Islet of Langerhans (tissue), 1 donor: ENCODE measurements around the gene GAB3.

Experiments
- FAIRE-seq: peaks from one replicate; lab custom pipeline; 2011; peaks lifted over from hg19 to GRCh38; lab: Jason Lieb, UNC

Gene GAB3

GRCh38 chrX:154751203-154751668 is 359 bp upstream of the GAB3 start:
- no peak for FAIRE-seq

DNA sequence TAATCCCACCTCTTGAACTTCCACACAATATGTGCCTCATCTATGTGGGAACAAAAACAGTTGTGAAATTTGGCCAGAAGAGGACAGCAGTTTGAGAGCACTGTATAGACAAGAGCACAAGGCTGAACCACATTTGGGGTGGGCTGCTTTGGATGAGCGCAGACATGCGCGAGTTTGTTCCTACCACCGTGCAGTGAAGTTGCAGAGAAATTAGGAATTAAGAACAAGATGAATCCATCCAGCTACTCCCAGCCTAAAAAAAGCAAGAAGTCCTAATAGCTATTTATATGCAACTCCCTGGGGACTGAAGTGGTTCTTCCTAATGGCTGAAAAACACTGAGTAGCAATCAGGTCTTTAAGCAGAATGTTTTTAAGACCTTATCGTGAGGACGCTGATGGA is 1.0 kb downstream of the GAB3 start:
- FAIRE-seq: no peak

- peak; percentile 60 for FAIRE-seq
These were observed 2.1 kb downstream of the GAB3 start for GRCh38 chrX:154748712-154749339.

- FAIRE-seq: no peak
These were observed 8.3 kb downstream of the GAB3 start for GRCh38 chrX:154742613-154743012.

GRCh38 chrX:154739952-154740465 is 10.9 kb downstream of the GAB3 start:
- no peak for FAIRE-seq

DNA sequence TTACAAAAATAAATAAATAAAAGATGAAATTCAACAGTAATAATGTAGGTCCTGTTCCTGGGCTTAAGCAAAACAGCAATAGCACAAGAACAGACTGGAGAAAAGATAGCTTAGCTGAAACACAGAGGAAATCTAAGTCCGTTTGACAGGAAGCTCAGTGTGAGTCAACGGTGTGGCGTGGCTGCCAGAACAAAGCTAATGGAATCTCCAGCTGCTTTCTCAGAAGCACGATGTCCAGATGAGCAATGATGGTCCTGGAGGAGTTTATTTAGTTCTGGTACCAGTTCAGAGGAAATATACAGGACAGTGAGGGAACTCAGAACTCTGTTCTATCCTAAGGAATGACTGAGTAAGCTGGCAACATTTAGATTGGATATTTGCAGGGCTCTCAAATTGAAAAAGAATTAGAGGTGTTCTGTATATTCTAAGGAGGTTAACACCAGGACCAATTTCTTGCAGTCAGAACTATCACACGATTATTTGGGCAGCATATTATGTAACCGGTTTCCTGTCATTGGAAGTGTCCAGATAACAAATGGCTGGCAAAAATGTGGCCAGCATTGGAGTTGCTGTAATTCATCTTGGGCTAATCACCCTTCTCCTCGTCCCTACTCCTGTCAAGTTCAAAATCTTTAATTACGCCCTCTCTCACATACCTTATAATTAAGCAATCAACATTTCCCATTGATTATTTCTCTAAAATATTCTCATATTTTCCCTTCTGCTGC is 12.7 kb downstream of the GAB3 start:
- no peak for FAIRE-seq

GRCh38 chrX:154737136-154737535 is 13.7 kb downstream of the GAB3 start:
- no peak for FAIRE-seq

DNA sequence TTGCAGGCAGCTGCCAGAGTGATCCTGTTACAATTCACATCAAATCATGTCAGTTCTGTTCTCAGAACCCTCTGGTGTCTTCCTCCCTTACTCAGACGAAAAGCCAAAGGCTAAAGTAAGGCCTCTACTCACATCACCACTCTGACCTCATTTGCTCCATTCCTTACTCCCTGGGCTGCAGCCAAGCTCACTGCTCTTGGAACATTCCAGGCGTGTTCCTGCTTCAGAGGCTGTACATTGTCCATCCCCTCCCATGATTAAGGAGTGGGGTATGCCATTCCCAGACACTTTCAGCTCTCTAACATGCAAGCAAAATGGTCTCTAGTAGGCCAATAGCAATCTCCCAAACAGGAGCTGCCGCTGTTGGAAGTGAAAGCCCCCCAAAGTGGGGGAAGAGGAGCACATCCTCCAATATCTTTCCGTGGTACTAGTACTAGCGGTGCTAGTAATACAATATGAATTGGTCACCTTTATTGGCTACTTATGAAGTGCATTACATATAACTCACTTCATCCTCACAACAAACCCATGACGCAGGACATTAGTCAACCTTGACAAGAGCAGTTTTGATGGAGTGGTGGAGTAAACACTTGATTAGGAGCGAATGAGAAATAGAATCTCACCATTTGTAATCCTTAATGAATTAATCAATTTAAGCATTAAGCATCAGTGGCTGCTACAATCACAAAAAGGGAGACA is 15.0 kb downstream of the GAB3 start:
- no peak for FAIRE-seq

DNA sequence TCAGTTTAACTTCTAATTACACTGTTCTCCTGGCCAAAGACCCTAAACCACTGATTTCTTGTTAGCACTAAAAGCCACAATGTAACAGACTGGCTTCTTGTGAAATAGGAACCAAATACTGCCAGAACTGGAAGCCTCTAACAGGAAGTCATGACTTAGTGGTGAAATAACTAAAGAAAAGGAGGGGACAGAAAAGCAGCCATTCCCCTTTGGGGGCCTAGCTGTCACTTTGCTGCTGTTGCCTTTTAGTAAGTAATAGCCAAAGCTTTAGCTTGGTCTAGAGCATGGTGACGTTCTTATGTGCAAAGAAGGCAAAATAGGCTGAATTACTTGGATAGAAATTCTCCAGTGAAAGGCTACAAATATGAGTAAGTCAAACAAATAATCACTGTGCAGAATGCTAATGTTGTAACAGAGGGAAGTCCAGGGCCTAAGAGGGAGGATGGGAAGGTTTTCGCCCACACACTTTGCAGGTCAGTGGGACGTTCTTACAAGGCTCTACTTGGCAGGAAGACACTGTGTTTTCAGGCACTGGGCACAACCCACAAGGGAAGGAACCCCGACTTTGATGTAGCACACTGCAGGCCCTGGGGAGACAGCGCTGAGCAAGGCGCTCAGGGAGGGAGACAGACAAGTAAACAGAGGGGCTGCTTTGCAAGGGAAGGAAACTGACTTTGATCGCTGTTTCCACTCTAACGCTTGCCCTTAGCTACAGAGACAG is 16.7 kb downstream of the GAB3 start:
- no peak for FAIRE-seq

DNA sequence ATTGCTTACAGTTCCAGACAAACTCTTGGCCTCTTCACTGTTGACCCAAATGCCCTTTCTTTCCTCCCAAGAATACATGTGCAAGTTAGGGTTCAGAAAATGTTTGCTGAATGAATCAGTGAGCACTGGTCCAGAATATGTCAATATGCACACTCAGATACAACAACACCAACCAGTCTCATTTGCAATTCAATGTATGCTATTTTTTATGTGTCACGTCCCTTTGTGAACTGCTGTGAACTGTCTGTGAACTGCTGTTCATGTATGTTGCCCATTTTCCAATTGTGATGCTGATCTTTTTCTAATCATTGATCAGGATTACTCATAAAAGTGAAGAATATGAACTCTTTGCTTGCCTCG is 17.8 kb downstream of the GAB3 start:
- FAIRE-seq: no peak

- no peak for FAIRE-seq
These were observed 18.3 kb downstream of the GAB3 start for GRCh38 chrX:154732421-154733065.

GRCh38 chrX:154731881-154732280 is 19.0 kb downstream of the GAB3 start:
- FAIRE-seq: no peak

DNA sequence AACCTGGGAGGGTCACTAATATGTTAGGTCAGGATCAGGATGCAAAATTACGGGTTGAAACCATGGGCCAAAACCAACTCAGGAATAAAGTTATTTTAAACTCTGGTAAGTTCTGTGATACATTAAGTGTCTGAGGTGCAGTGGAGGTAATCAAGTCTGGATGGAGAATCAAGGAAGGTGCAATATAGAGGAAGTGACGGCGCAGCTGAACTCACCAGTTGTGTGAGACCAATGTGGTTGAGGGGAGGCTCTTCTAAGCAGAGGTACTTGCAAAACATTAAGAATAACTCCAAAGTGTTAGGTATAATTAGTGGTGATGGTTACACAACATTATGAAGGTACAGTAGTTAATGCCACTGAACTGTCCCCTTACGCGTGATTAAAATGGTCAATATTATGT is 19.7 kb downstream of the GAB3 start:
- FAIRE-seq: no peak

DNA sequence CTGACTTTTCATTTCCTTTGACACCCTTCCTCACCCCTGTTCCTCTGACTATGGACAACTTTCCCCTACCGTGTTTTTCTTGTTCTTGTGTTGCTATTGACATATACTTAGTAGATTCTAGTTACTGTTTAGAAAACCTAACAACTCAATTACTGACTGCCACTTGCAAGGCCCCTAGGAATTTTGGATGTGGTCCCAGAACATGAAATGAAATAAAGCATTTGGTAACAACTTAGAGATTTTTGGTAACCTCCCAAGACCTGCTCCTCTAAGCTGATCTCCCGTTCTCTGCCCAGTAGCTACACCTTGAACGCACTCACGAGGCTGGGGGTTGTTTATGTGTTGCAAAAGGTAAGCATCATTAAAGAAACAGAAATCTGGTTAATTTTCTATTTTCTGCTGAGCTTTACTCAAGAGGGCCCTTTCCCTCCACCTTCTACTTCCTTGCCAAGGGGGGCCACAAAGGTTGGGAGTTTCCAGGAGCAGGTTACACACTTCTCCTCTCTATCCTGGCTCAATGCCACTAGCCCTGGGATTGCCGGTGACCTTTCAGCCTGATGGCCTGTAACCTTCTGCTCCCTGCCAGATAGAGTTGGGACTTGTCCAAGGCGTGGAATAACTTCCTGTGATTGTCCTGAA is 20.5 kb downstream of the GAB3 start:
- FAIRE-seq: no peak

GRCh38 chrX:154729439-154729838 is 21.4 kb downstream of the GAB3 start:
- no peak for FAIRE-seq

DNA sequence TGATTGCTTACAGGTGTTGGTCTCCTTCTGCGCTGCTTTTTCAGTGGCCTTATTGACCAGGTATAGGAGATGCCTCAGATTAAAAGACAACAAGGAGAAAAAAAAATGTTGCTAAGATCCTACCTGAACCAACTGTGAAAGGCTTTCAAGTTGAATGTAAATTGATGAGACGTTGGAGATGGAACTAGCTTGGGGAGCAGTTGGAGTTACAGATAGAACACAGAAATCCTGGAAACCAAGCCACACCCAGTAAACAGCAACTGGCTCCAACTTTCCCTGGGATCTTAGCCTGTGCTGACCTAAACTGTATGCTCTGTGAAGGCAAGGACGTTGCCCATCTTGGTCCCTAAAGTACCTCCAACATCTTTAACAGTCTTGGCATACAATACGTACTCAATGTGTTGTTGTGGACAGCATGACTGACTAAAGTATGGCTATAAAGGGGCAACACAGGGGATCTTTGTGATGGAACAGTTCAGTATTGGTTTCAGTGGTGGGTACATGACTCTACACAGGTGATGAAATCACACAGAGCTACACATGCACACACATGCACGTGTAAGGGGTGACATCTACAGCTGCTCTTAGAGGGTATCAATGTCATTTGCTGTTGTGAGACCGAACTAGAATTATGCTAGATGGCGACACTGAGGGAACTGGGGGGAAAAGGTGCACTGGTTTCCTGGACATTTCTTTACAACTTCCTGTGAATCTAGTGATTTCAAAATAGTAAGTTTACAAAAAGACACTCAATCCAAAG is 22.3 kb downstream of the GAB3 start:
- no peak for FAIRE-seq

GRCh38 chrX:154727871-154728270 is 23.0 kb downstream of the GAB3 start:
- no peak for FAIRE-seq

DNA sequence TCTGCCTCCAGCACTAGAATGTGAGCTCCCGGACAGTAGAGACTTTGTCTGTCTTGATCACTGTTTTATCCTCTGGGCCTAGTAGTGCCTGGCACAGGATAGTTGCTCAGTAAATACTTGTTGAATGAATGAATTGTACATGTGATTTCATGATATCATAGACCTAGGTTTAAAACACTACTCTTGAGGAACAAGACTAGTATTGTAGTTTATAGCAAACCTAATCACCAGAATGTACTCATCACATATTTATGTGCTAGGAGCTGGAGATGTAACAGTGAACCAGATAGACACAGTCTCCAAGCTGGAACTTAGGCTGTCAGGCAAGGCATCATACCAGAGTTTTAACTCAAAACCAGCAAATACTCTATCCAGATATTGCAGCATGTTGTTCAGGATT is 23.5 kb downstream of the GAB3 start:
- no peak for FAIRE-seq

GRCh38 chrX:154724993-154725756 is 25.7 kb downstream of the GAB3 start:
- FAIRE-seq: no peak

DNA sequence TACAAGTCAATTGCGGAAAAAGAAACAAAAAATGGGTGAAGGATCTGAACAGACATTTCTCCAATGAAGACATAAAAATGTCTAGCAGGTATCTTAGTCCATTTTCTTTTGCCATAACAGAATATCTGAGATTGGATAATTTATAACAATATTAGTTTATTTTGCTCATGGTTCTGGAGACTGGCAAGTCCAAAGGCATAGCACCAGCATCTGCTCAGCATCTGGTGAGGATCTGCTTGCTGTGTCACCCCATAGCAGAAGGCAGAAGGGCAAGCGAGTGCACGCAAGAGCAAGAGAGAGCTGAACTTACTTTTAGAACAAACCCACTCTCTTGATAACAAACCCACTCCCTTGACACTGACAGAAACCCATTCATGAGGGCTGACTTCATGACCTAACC is 29.7 kb downstream of the GAB3 start:
- no peak for FAIRE-seq
